GOT3 (cell line): ENCODE data around the gene BNC2.
"Not testable (repeated sequence)": the region's sequence is repeated elsewhere in the genome, so short reads cannot be mapped to it uniquely, and the experiment has no call there.

Experiments
- DNase-seq: peaks from one replicate; lab custom pipeline; 2025; ENCODE audit warnings: mixed read lengths; lab: John Stamatoyannopoulos, UW

Gene BNC2

DNA sequence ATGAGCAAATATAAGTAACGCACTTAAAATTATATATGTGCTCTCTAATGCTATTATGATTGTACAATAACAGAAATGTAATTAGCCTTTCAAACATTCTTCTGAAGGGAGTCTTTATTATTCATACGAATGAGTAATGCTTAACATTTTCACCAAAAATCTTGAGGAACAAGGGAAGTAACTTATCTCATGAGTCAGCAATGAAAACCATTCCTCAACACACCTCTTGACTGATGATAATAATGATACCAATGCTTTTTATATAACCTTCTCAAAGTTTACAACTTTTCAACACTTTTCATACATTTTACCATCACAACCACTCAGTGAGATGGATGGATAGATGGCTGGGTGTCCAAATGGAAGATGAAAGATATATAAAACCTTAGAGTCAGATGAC, 369.3 kb downstream of the BNC2 start:
- no peak for DNase-seq

DNA sequence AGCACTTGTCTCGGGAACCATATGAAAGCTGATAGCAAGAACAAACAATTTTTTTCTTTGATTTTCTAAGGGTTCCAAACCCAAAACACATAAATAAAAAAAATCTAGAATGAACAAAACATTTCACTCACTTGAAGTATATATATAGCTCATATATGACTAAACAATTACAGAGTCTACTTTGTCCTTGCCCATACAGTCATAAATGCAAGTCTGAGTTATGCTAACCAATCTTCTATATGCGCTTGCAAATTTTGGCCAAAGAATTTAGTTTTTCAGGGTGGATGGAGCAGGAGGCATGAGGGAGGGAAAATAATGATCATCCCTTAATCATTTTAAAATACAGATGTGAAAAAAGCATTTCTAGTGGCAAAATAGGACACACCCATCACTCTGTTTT, 370.1 kb downstream of the BNC2 start:
- DNase-seq = no peak

DNA sequence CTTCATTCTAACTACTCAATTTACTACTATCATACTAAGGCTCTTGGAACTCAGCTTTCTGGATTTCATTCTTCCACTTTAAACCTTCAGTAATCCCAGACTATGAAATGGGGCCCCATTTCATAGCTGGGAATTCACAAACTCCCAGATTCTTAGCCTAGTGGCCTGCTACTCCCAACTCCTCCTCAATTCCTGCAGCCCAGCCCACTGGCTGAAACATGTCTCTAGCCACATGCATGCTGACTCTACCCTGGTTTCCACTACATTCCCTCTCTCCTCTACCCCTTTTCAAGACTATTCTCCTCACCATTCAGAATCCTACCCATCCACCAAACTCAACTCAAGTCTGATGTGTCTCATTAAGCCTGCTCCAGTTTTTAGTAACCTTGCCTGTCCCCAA, 370.6 kb downstream of the BNC2 start:
- DNase-seq = no peak

DNA sequence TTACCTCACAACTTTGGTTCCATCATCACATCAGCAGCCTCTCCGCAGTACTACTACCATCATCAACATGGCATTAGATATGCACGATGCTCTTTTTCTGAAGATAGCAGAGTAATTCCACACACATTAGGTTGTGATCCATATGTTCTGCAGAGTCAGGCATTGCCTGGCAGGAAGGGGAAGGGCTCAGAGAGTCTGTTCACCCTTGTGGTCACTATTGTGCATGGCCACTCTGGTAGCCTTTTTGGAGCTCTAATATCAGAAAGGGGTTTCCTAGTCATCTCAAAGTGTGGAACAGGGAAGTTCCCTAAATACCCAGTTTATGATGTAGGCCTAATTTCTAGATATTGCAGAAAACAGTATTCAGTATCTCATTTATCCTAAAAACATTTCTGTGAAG, 373.6 kb downstream of the BNC2 start:
- no peak for DNase-seq

DNA sequence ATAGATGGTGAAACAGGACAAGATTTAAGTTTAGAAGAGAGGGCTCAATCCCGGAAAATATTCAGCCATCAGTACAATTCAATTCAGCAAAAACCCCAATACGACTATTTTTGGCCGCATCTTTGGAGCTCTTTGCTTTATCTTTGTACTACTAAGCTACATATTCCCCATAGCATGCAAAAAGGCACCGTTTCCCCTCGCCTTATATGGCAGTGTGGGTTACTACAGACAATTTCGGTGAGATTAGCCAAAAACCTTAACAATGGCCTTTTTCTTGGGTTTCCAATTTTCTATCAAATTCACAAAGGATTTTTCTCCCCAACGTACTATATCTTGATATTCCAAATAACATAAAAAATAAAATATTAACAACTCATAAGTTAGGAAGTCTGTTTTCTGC, 382.6 kb downstream of the BNC2 start:
- DNase-seq = no peak

DNA sequence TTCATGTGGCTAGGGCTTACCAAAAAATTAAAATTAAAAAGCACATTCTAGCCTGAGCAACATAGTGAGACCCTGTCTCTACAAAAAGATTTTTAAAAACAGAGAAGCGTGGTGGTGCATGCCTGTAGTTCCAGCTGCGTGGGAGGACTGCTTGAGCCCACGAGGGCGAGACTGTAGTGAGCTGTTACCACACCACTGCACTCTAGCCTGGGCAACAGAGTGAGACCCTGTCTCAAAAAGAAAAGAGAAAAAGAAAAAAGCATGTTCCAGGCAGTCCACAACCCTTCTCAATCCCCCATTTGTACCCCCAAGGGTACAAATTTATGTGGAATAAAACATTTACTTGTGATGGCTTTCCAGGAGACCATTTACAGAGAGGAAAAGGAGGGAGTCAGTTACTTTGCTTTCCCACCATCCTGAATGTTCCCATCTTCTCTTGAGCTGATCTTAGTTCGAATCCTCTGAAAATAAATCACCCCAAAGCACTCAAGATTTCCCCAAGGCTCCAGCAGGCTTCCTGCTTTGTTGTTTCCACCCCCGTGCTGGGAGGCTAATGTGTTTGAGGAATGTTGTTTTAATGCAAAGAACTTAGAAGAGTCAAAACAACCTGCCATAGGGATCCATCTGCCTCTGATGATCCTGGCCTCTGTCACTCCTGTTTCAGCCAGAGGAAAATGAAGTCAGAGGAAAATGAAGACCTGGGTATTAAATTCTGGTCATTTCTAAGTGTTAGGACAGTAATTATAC, 384.7 kb downstream of the BNC2 start:
- DNase-seq = no peak

DNA sequence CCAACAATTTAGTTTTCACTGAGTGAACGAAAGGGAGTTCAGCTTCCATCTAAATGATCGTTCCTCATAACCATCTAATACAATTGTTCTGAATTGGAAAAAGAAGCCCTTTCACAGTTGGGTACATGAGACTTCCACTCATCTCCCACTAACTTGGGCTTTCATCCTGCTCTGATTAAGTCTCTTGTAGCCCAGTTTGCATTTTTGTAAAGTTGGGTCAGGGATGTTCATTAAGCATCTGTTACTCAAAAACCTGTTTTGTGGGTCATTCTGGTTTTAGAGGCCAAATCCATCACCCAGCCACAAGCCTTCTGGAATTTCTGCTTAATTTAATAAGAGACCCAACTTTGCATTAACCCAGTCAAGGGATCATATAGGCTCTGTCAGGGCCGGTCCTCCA, 385.3 kb downstream of the BNC2 start:
- no peak for DNase-seq

DNA sequence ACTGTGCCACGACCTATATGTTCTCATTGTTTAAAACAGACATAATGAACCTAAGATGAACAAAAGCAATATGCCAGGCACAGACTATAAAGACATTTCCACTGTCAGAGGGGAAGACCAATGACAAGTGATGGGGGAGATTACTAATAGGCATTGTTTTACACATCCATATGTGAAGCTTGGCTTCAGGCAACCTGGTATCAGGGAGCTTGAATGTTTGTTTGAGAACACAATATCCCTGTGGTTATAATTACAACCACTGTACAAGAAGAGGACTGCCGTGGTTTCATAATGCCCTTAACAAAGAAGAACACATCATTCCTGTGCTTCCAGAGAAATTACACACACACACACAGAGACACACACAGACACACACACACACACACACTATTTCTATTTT, 385.7 kb downstream of the BNC2 start:
- DNase-seq = no peak

DNA sequence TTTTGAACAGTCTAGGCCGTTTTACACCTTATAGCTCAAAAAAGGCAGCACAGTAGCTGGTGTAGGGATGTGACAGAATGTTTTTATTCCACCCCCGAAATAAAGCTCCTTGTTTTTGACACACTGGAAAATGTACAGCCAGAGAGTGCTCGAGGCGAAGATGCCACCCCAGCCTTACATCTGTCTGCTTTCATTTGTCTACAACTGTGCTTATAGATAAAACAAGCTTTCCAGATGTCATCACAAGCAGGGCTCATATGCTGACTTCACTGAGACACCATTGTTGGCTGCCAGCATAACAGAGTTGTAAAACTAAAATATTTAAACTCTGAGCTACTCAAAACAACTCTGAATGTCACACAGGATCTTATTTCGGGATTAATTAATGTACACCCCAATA, 386.3 kb downstream of the BNC2 start:
- DNase-seq = no peak

DNA sequence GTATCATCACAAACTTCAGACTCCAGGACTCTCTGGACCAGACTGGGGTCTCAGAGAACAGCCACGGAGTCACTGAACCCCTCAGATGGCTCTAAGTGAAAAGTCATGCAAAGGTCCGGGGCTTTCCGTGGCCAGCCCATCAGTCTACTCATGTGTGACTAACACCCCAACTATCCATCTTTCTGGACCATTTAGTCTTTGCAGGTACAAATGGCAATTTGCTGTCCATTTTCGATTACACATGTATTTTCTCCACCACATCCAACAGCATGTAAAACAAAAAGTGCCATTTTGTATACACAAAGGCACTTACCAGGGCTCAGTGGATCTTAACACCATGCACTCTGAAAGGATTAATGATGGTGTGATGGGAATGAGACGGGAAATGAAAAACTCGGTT, 387.7 kb downstream of the BNC2 start:
- no peak for DNase-seq

DNA sequence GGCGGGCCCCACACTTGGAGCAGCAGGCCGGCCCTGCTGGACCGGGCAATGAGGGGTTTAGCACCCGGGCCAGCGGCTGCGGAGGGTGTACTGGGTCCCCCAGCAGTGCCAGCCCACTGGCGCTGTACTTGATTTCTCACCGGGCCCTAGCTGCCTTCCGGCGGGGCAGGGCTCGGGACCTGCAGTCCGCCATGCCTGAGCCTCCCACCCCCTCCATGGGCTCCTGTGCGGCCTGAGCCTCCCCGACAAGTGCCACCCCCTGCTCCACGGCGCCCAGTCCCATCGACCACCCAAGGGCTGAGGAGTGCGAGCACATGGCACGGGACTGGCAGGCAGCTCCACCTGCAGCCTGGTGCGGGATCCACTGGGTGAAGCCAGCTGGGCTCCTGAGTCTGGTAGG, 389.9 kb downstream of the BNC2 start:
- not testable (repeated sequence) for DNase-seq

DNA sequence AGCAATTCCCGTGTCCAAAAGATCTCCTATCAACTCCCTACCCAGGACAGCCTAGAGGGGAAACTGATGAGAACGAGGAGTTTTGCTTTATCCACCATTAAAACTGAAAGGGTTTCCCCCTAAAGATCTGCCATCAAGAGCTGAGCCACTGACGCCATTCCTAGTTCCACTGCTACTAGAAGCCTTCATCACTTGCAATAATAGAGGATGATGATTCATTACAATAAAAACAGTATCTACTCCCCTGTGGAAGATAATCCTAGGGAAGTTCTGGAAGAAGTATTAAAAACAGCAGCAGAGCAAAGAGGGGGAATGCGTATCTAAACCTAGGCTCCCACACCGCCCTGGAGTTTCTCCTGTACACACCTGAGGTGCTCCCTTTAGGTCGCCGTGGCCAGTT, 394.5 kb downstream of the BNC2 start:
- no peak for DNase-seq

DNA sequence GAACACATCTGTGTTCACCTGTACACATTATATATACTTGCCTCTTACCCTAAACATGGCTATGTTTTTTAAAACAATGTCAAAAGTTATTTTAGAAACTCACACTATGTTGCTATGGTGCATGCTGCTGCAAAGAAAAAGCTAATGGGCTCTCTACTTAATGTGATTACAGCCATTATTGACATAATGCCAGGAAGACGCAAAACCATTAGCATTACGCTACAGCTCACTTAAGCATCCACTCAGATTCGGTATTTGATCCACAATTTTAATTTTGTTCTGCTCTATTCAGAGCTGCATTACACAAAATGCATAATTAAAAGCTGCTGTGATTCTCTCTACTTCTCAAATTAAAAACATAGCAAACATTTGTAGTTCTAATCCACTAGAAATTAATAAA, 395.2 kb downstream of the BNC2 start:
- no peak for DNase-seq

DNA sequence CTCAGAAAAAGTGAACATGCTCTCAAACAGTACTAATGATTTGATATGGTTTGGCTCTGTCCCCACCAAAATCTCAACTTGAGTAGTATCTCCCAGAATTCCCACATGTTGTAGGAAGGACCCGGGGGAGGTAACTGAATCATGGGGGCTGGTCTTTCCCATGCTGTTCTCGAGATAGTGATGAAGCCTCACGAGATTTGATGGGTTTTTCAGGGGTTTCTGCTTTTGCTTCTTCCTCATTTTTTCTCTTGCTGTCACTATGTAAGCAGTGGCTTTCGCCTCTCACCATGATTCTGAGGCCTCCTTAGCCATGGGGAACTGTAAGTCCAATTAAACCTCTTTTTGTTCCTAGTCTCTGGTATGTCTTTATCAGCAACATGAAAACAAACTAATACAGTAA, 401.3 kb downstream of the BNC2 start:
- DNase-seq = no peak

DNA sequence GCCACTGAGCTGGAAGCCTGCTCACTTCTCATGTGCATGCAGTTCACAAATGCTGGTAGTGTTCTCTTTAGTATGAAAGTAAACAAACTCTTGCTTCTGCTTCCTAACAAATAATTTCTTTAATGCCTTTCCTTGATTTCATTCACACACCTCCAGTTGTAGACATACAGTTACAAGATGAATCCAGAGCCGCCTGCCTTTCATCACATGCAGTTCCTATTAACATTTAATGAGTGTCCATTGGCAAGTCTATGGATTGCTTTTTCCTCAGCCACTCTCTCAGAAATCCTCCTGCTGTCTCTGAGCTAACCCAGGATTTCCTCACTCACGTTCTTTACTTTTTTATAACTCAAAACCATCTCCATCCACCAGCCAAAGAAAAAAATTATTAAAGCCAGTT, 408.6 kb downstream of the BNC2 start:
- no peak for DNase-seq

DNA sequence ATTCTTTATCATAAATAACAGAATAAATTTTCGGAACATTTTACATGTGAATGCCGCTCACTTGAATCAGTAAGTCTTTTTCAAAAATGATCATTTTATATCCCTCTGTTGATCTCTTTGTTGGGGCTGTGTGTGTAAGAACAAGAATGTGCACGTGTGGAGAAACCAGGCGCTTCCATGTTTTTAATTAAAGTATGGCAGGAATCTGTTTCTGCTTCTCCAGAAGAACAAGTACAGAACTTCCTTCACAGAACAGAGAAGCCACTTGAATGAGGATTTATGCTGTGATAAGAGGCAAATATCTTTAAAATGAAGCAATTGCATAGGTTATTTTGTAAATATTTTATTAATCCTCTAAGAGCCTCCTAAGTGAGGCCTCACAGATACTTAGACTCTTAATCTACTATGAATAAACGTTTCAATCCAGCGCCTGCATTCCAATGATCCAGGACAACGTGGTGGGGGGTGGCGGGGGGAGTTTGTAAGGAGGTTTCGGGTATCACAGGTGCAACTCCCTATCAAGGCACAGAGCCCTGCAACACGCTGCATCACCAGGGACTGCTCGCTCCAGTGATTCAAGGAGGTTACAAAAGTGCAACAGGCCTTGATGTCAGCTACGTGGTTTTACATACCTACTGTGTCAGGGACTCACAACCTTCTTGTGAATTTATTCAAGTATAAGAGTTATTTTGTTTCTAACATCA, 409.2 kb downstream of the BNC2 start:
- DNase-seq = no peak

DNA sequence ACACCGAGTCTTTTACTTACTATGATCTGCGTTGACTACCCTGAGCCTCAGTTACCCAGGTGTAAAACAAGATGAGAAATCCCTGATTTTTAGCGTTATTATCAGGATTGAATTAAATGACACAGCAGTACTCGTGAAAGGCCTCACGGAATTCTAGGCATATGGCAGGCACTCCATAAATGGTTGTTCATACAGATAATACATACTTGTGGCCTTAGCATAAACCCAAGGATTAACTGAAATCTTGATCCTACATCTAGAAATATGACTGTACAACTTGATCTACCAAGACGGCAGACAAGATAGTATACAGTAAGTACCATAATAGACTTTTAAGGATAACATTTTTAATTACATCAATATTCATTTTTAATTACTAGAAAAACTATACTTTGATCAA, 409.8 kb downstream of the BNC2 start:
- DNase-seq = no peak

DNA sequence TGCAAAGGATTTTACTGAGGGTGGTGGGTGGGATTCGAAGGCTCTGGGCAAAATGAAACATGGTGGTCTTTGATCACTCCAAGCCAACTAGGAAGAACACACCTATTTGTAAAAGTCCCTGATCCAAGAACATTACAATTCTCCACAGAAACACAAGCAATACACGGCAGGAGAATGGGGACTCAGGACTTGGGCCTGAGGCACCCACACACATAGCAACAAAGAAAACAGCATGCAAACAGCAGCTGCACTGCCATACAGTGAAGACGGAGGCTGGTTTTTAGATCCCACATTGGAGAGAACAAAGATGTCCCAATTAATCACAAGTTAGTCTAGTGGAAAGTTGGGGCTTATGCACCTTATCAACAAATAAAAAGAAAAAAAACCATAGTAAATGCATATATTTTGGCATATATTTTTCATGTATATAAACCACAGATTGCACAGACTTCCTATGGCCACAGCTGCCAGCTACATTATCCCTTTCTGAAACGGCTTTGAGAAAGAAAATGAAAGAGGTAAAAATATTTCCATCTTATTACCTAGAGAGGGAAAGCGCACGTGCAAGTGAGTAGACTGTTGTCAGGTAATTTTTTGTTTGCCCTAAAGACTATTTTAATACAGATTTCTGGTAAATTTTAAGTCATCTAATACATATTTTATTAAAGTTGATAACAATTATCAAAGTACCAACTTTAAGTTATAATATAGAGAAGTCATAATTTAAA, 410.9 kb downstream of the BNC2 start:
- DNase-seq = no peak

DNA sequence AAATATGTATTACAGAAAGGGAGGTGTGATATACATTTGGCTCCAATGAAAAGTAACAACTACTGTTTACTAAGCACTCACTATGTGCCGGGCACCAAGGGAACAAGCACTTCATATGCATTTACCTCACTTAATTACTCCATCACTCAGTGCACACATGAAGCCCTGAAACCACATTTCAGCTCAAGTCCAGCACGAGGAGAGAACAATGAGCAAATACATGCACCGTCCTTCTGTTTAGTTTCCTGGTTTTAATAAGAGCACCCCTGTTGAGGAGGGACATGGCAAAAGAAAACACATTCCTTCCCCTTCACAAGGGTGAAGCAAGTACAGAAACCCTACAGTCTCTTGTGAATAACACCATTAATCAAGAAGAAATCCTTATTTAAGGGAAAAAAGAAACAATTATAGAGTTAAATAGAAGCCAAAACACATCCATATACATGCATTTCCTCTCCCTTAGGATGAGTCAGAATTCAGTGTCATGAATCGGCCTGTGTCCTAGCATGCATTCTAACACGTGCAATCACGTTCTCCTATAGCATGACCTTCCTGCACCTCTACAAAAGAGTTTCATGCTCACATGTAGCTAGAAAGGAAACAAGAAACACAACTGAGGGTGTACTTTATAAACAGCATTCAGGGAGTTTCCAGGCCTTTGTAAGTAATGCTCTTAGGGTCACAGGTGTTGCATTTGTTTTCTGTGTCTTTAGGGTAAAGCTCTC, 411.6 kb downstream of the BNC2 start:
- DNase-seq = no peak

DNA sequence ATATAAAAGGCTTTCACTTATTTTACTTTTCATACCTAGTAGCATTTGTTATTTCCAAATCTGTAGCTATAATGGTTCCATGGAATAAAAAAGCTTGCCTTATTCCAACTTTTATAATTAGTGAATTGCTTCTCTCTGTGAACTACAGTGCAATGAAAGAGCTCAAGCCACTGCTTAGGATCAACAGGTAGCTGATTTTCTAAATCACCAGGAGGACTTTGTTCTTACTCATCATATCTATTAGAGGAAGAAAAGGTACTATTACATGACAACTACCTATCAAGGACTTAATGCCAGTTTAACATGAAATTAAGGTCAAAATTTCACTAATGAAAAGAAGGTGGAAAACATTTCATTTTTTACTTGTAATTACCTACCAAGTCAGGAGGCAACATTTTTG, 414.6 kb downstream of the BNC2 start:
- no peak for DNase-seq

DNA sequence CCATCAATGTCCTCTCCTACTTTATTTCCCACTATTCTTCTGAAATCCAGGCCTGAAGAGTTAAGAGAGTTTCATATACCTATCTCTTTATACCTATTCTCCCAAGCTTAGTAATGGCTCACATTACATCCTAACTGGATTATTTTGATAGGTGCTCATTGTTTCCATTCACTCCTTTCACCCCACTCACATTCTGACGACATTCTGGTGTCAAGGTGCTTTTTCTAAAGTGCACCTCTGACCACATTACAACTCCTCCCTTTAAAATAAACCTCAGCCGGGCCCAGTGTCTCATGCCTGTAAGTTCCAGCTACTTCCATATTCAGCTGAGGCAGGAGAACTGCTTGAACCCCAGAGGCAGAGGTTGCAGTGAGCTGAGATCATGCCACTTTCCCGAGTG, 417.1 kb downstream of the BNC2 start:
- no peak for DNase-seq

DNA sequence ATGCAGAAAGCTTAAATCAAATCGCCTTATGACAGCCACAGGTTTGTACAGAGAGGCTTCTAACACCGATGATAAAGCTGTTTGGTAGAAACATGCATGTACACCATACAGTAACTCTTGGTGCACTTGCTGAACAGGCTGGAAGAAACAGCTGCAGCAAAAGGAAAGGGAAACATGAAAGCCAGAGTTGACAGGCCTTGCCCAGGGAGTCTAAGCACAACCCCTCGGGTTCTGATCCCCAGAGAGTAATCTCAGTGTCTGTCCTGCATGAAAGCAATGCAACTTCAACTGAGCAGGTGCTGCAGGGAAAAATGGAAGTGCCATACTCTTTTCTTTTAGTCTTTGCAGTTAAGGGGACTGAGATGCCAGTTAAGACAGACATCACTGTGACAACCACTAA, 419.9 kb downstream of the BNC2 start:
- no peak for DNase-seq

DNA sequence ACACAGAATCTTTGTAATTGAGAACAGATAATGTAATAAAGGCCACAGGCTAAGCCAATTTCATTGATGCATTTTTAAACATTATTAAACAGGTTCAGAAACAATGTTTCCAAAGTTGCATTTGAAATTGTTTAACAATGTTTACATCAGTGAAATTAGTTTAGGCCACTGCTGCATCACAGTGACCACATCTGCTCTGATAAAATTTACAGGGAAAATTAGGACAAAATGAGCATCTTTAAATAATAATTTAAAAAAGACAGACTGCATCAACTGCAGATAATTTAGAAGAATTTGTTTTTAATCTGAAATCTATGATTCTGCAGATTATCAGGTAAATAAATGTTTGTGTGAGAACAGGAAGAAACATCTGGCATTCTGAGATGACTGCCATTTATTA, 420.4 kb downstream of the BNC2 start:
- no peak for DNase-seq
